Tibial nerve (tissue), 3 donors: ENCODE data around the gene THBS2.

Experiments used
- CTCF ChIP-seq, 5 experiments: fragments of 200-600 bp in 3 of 5; fragments of 450-650 bp in 2 of 5; sonication (generic) in 3 of 5; IDR thresholded peaks; one replicate each; pipeline ENCODE4 v1.5.1; 2016 to 2019; ENCODE audit warnings: antibody characterized with exemption in 5 of 5, mild to moderate bottlenecking in 3 of 5, moderate library complexity in 2 of 5
- POLR2A ChIP-seq, 2 donors: fragments of 450-650 bp; IDR thresholded peaks; one replicate each; pipeline ENCODE4 v1.6.1; 2017; ENCODE audit warnings: antibody characterized with exemption in 2 of 2, mild to moderate bottlenecking in 2 of 2, moderate library complexity in 2 of 2

- TF ChIP-seq CTCF (IDR thresholded peaks at IDR 0.05) (no peak), POLR2A (IDR thresholded peaks at IDR 0.05) (no peak)
Observed at GRCh38 chr6:169286961-169287360, 33.3 kb upstream of the THBS2 start.
